Measurements from ENCODE around the gene TRMT1L. TPM values are rescaled to one million over a fixed set of nuclear protein-coding genes. Genes with fewer than 3 reads are reported as not detected.
"Not testable (repeated sequence)": the region's sequence is repeated elsewhere in the genome, so short reads cannot be mapped to it uniquely, and the experiment has no call there.

Gene TRMT1L
- total RNA-seq, 1 experiment from 2014 or later, result 19.5 TPM

- CTCF ChIA-PET, result not testable (repeated sequence)
Measured at GRCh38 chr1:185198712-185199111, 42.0 kb upstream of the TRMT1L start.

GRCh38 chr1:185193756-185194155 is 37.0 kb upstream of the TRMT1L start:
- in situ Hi-C loops (cut with HindIII; ENCODE audit: low pct_unique_long_range_greater_than_20kb, low sequenced_read_pairs), result no loop called here
- no peak for ATAC-seq
- no peak overlapping the region for H3K27ac ChIP-seq (ENCODE audit: low read length)
- no peaks in the 10 kb centered on the region for H3K27me3 ChIP-seq (ENCODE audit: control insufficient read depth, insufficient read depth, low read length)
- ChIA-PET CTCF (no interaction called here), POLR2A (no interaction called here)
- no peak for DNase-seq (ENCODE audit: low read depth, low spot score)
- no peaks in the 10 kb centered on the region for H3K36me3 ChIP-seq (ENCODE audit: control insufficient read depth, insufficient read depth, low read length)
- TF ChIP-seq REST (IDR thresholded peaks at IDR 0.05; ENCODE audit: insufficient read depth in 1 of 2, low read depth in 2 of 2, low read length in 1 of 2) (no peak), CTCF (IDR thresholded peaks at IDR 0.05) (no peak), TCF7L2 (IDR thresholded peaks at IDR 0.05; ENCODE audit: low read depth, low read length) (no peak), SIN3A (IDR thresholded peaks at IDR 0.05; ENCODE audit: borderline replicate concordance, insufficient read depth, low read depth, low read length) (no peak), POLR2AphosphoS5 (IDR thresholded peaks at IDR 0.05; ENCODE audit: low read depth, low read length) (no peak)
- H3K4me1 ChIP-seq (ENCODE audit: control insufficient read depth, insufficient read depth, low read length), result no peaks in the 10 kb centered on the region
- intact Hi-C loops (cut with micrococcal nuclease; ENCODE audit: unreplicated experiment), result no loop called here
- H3K9me3 ChIP-seq (ENCODE audit: control insufficient read depth, insufficient read depth, low read depth, low read length), result no peaks in the 10 kb centered on the region
- no peak overlapping the region for H3K4me3 ChIP-seq (ENCODE audit: low read depth in 2 of 2, low read length in 2 of 2)
- no TSS peak for BruUV-seq (replicated peaks)

More at GRCh38 chr1:185198712-185199111, 42.0 kb upstream of the TRMT1L start:
- intact Hi-C loops (cut with micrococcal nuclease; ENCODE audit: unreplicated experiment); BruUV-seq (replicated peaks); H3K9me3 ChIP-seq (ENCODE audit: control insufficient read depth, insufficient read depth, low read depth, low read length); POLR2A ChIA-PET; H3K4me3 ChIP-seq (ENCODE audit: low read depth in 2 of 2, low read length in 2 of 2); H3K4me1 ChIP-seq (ENCODE audit: control insufficient read depth, insufficient read depth, low read length); H3K27ac ChIP-seq (ENCODE audit: low read length); DNase-seq (ENCODE audit: low read depth, low spot score); ATAC-seq; in situ Hi-C loops (cut with HindIII; ENCODE audit: low pct_unique_long_range_greater_than_20kb, low sequenced_read_pairs); H3K36me3 ChIP-seq (ENCODE audit: control insufficient read depth, insufficient read depth, low read length); H3K27me3 ChIP-seq (ENCODE audit: control insufficient read depth, insufficient read depth, low read length): not testable (repeated sequence)

GRCh38 chr1:185170291-185170848 is 13.6 kb upstream of the TRMT1L start:
- no peaks in the 10 kb centered on the region for H3K9me3 ChIP-seq (ENCODE audit: control insufficient read depth, insufficient read depth, low read depth, low read length)
- DNase-seq (ENCODE audit: low read depth, low spot score), result peak; percentile 39
- H3K27ac ChIP-seq (ENCODE audit: low read length), result no peak overlapping the region
- H3K36me3 ChIP-seq (ENCODE audit: control insufficient read depth, insufficient read depth, low read length), result no peaks in the 10 kb centered on the region
- POLR2A ChIA-PET, result no interaction called here
- no peaks in the 10 kb centered on the region for H3K4me1 ChIP-seq (ENCODE audit: control insufficient read depth, insufficient read depth, low read length)
- in situ Hi-C loops (cut with HindIII; ENCODE audit: low pct_unique_long_range_greater_than_20kb, low sequenced_read_pairs), result no loop called here
- ATAC-seq, result peak; percentile 90
- H3K4me3 ChIP-seq (ENCODE audit: low read depth in 2 of 2, low read length in 2 of 2), result no peak overlapping the region
- intact Hi-C loops (cut with micrococcal nuclease; ENCODE audit: unreplicated experiment), result loop anchor here (1.0 to 5.0 kb wide), 3 partner anchors 120 to 365 kb away; no protein-coding TSS in a partner anchor
- no TSS peak for BruUV-seq (replicated peaks)
- no peaks in the 10 kb centered on the region for H3K27me3 ChIP-seq (ENCODE audit: control insufficient read depth, insufficient read depth, low read length)
- CTCF ChIA-PET, result interaction anchor here (0.6 to 1.5 kb wide), 6 partner anchors 32 to 511 kb away, joined by 3 to 9 read pairs (median 4); no protein-coding TSS in a partner anchor
- no peak for TF ChIP-seq REST (IDR thresholded peaks at IDR 0.05; ENCODE audit: insufficient read depth in 1 of 2, low read depth in 2 of 2, low read length in 1 of 2)
- TF ChIP-seq CTCF (IDR thresholded peaks at IDR 0.05), result peak; percentile 90
